ENCODE data around the gene A3GALT2. TPM values are rescaled to one million over a fixed set of nuclear protein-coding genes. Genes with fewer than 3 reads are reported as not detected.

The A3GALT2 gene
- total RNA-seq (2022; extraction: Qiagen RNA extraction; ENCODE audit: low read depth) = not detected in 5 replicates

DNA sequence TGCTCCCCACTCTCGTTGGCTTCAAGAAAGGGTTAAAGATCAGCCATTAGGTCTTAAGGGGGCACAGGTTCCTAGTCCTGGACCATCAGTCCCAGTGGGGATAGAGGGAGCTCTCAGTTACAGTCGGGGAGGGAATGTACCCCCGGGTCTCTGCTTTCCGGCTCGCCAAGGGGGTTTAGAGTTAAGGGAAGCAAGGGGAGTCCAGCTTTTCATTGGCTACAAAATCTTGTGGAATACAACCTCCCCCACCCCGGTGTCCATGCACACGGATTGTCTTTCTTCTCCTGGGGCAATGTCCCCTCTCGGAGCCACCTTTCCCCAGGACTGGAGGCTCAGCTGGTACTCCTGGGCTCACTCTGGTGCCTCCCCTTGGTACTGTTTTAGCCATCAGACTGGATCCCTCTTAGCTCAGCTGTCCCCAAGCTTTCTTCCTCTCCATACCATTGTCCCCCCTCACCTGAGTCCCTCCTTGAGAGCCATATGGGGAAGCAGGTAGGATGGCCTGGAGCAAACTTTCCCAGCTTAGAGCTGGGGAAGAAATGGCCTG is at the start of gene A3GALT2:
Gene A3GALT2 (minus strand): TSS at position 480 of the 547 bp plus-strand sequence. CDS start 0 bp downstream, at position 480.

Other genes with a start within 250 kb of the A3GALT2 start
- 0.45 to 1.2 TPM (median 0.77 TPM) in 5 replicates for gene AZIN2, start 239.9 kb downstream of the A3GALT2 start, total RNA-seq (2022; extraction: Qiagen RNA extraction; ENCODE audit: low read depth)
- gene TRIM62, start 139.1 kb downstream of the A3GALT2 start, total RNA-seq (2022; extraction: Qiagen RNA extraction; ENCODE audit: low read depth) = 1.8 to 2.6 TPM (median 2.4 TPM) in 5 replicates
- 8.9 to 13.2 TPM (median 11.2 TPM) in 5 replicates for gene ZNF362, start 64.6 kb downstream of the A3GALT2 start, total RNA-seq (2022; extraction: Qiagen RNA extraction; ENCODE audit: low read depth)
- 90.5 to 99.9 TPM (median 94.0 TPM) in 5 replicates for gene PHC2, start 110.0 kb upstream of the A3GALT2 start, total RNA-seq (2022; extraction: Qiagen RNA extraction; ENCODE audit: low read depth)
- gene ZSCAN20, start 151.5 kb upstream of the A3GALT2 start, total RNA-seq (2022; extraction: Qiagen RNA extraction; ENCODE audit: low read depth) = 1.6 to 2.1 TPM (median 1.7 TPM) in 5 replicates

Measured in A549 treated with RU486 at 1 μM for 4 hours (cell line).